ENCODE results near the gene ANGEL2.

DNA sequence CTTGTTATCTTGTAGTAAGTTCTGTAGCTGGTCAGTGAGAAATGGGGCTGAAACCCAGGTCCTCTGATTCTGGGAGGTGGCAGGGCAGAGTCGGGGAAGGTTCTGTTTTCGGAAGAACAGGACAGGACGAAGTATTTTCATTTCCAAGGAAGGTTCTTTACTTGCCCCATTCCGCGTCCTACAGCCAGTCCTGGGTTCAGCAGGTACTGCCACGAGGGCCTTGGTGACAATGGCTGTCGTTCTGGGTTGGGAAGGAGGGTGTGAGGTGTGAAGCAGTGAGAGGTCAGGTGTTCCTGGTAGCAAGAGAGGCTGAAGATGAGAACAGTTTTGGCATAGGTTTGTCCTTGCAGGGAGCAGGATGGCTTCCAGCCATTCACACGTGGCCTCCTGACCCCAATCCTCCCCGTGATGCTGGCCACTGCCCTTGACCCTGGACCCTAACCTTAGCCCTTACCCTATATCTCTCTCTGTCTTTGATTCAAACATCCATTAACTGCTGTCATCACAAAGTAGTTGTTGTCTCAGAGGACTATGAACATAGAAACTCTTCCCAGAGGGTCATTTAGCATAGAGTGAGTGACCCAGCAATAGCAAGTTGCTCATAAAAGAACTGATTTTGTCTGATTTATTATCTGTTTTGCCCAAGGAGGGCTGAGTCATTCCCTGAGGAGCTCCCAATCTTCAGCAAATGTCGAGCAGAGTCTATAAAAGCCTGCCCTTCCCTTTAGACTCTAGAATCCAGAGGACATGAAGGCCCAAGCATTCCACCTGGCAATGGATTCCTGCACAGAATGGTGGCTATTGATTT is 40.4 kb downstream of the ANGEL2 start:
- TF ChIP-seq CTBP1 (IDR thresholded peaks at IDR 0.05; ENCODE audit: borderline replicate concordance) (no peak), FOXA1 (IDR thresholded peaks at IDR 0.05) (no peak)

Measured in HEK293T (cell line).